NCI-H187 treated with DMSO at 0.1 percent for 48 hours (cell line): ENCODE results near the gene DNAH5.

Experiments used
- DNase-seq: peaks from one replicate; lab custom pipeline; 2025; lab: John Stamatoyannopoulos, UW

Gene DNAH5

GRCh38 chr5:13700626-13701025, 243.9 kb downstream of the DNAH5 start:
- no peak for DNase-seq

DNA sequence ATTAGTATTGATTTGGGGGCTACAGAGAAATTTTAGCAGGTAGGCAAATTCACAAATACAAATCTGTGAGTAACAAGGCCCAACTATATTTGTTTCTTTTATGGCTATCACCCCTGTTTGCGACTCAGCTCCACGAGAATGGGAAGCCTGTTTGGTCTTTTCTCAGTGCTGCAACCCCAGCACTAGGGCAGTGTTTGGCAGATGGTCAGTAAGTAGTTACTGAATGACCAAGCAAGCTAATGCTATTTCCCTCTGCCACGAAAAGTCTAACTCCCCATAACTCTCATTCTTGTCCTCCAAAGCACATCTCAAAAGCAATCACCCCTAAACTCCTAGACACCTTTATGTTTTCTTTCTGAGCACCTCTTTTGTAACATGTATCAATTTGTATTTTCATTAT, 245.6 kb downstream of the DNAH5 start:
- no peak for DNase-seq

DNA sequence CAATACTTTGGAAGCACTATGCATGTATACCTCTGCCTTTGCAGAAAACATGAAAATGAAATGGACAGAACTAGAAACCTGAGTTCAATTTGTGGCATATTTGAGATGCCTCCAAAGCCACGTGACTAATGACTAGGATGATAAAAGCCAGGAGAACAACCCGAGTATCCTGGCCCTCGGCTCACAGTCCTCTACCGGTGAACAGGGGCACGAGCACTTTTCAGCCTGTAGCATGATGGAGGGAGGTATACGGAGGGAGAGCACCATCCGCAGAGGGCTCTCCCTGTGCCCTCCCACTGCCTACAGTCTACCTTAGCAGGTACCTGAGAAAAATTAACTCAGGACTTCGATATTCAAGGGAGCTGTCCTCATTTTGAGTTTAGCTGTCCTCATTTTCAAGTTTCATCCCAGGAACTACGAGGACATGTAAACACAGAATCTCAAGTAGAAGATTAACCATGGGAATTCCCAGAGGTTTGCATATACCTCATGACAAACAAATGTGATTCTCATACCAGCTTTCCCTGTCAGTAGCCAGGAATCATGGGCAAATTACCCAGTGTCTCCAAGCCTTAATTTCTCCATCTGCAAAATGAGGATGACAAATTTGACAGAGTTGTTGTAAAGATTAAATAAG, 249.3 kb downstream of the DNAH5 start:
- no peak for DNase-seq

DNA sequence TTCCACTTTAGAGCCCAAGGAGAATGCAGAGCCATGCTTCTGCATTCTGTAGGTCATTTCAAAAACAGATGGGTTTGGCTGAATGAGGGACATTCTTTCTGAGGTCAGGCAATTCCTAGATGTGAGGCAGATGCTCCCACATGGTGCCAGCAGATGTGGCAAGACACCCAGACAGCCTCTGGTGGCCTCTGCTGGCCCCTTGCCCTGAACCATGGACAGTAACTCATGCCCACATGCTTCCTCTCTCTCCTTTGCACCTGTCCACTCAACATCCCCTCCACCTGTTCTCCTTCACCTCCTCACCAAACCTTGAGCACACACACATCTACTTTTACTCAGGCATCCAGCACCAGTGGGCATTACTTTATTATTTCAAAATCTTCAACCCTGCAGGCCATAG, 252.3 kb downstream of the DNAH5 start:
- DNase-seq = no peak

- no peak for DNase-seq
These were observed 268.0 kb downstream of the DNAH5 start for GRCh38 chr5:13676531-13676930.

- DNase-seq = no peak
These were observed 270.1 kb downstream of the DNAH5 start for GRCh38 chr5:13674391-13674790.

- DNase-seq = no peak
These were observed 271.0 kb downstream of the DNAH5 start for GRCh38 chr5:13673511-13673910.

DNA sequence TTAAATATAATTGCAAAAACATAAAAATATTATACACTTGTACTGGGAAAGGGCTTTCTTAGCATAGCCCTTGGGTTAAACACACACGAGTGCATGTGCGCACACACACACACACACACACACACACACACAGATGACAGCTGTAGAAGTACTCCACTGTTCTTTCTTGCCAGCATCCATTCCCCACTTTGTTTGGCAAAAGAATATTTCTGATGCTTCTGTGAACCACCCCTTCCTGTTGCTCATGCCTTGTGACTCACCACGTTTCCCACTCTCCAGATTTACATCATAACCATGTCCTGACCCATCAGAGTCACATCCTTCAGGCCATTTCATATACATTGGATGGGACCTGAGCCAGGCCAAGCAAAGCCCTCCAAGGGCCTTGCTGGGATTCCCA, 280.1 kb downstream of the DNAH5 start:
- DNase-seq = no peak

GRCh38 chr5:13662626-13663025, 281.9 kb downstream of the DNAH5 start:
- DNase-seq = no peak

DNA sequence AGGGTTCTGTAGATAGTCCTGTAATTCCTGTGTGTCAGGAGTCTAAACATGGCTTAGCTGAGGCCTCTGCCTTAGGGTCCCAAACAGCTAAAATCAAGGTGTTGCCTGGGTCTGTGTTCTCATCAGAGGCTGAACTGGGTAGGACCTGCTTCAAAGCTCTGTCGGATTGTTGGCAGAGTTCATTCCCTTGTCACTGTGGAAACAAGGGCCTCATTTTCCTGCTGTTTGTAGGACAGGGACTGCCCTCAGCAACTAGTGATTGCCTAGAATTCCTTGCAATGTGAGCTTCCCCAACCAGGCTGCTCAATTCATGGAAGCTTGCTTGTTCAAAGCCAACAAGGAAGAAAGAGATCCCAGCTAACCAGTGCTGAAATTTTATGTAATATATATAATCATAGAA, 283.2 kb downstream of the DNAH5 start:
- no peak for DNase-seq

DNA sequence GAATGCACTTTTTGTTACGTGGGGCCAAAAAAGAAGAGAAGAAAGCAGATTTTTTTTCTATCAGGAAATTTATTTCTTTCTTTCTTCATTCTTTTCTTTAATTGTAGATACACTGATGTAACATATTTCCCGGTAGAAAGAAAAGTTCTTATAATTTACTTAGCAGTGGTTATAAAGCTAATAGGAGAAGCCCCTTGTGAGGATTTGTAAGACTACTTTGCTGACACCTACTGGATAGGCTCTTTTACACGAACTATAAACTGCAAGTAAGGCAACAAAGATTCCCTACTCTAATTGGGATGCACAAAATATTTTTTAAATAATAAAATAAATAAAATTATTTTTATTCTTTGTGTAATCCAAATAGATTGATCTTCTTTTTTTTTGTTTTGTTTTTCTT, 284.4 kb downstream of the DNAH5 start:
- DNase-seq = no peak

DNA sequence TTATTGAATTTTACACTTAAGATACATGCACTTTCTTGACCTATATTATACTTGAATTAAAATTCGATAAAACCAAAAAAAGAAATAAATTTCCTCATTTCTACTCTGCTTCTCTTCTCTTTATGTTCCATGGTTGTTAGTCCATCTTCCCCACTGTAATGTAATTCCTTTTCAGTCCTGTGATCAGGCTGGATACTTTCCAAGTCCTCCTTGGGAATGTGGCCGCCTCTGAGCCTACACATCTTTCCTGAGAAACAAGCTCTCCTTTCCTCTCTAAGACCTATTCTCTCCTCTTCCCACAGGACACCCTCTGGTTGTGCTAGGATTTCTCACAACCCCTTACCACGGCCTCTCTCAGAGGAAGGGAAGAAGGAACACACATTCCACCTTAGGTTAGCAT, 285.1 kb downstream of the DNAH5 start:
- DNase-seq = no peak

GRCh38 chr5:13658761-13659160, 285.7 kb downstream of the DNAH5 start:
- no peak for DNase-seq

DNA sequence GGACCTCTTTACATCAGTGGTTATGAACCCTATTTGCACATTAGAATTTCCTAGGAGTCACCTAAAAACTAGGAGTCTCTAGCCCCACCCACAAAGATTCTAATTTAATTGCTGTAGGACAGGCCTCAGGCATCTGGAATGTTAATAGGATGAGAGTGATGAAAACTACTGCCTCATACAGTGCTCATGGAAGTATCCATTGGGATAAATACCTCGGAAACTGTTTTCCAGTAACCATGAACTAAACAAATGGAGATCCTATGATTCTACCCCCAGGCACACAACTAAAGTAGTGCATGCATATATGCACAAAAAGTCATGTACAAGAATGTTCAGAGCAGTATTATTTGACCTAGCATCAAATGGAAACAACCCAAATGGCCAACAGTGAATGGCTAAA, 286.3 kb downstream of the DNAH5 start:
- DNase-seq = no peak

- no peak for DNase-seq
These were observed 290.8 kb downstream of the DNAH5 start for GRCh38 chr5:13653709-13654108.

GRCh38 chr5:13649656-13650055, 294.8 kb downstream of the DNAH5 start:
- DNase-seq = no peak

GRCh38 chr5:13648822-13649221, 295.7 kb downstream of the DNAH5 start:
- no peak for DNase-seq

DNA sequence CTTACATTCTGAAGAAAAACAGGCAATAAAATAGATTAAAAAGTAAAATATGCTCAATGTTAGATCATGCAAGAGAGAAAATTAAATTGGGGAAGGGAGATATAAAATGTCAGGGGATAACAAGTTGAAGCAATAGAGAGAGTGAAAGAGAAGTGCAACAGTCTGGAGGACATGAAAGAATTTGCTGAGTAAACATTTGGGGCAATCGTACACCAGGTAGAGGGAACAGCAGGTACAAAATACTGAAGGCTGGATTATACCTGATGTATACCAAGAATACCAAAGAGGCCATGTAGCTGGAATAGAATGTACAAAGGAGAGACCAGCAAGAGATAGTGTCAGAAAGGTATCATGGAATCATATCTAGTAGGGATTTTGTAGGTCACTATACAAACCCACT, 300.8 kb downstream of the DNAH5 start:
- DNase-seq = no peak

DNA sequence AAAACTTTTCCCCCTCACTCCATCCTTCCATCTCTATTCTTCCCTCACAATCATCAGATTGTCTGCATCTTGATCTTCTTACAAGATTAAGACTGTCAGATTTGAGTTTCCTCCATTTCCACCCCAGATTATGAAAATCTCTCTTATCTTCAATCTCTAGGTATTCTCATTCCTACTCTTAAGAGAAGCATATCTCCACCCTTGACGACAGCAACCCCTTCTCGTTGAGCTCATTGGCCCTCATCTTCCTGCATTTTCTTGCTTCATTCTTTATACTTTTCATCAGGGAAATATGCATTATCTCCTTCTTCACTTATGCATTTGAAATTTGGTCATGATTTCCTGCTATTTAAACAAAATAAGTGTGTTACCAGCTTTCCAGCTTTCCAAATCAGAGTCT, 301.3 kb downstream of the DNAH5 start:
- DNase-seq = no peak
